K562 (cell line): ENCODE measurements around the gene METTL25B. TPM values are rescaled to one million over a fixed set of nuclear protein-coding genes. Genes with fewer than 3 reads are reported as not detected.

ENCODE experiments used
- CREB3 ChIP-seq: fragments of 450-650 bp; conservative IDR thresholded peaks from 2 replicates; pipeline ENCODE4 v1.6.1; 2016; ENCODE audit warnings: missing genetic modification characterization, low read depth, mild to moderate bottlenecking, missing compliant biosample characterization, moderate library complexity
- E2F1 ChIP-seq: sonication (generic); formaldehyde crosslinking; IDR thresholded peaks from 2 replicates; pipeline ENCODE4 v1.8.1; 2023; ENCODE audit warnings: mild to moderate bottlenecking, missing genetic modification reagents, moderate library complexity
- E4F1 ChIP-seq: fragments of 250-450 bp; sonication (Bioruptor Pico); IDR thresholded peaks from 2 replicates; pipeline ENCODE4 v1.5.0; 2021; ENCODE audit warnings: mild to moderate bottlenecking, borderline replicate concordance
- FOSL1 ChIP-seq: fragments of 200-800 bp; sonication (Bioruptor generic); conservative IDR thresholded peaks from 2 replicates; pipeline ENCODE4 v1.6.1; 2016; ENCODE audit warnings: missing genetic modification characterization, missing compliant biosample characterization
- HNRNPUL1 ChIP-seq: fragments of 200-400 bp; formaldehyde crosslinking; IDR thresholded peaks from 2 replicates; pipeline ENCODE4 v1.6.1; 2017; ENCODE audit warnings: low read length
- JUNB ChIP-seq: fragments of 450-650 bp; formaldehyde crosslinking; conservative IDR thresholded peaks from 2 replicates; pipeline ENCODE4 v1.4.0; 2020; ENCODE audit warnings: mild to moderate bottlenecking
- KLF10 ChIP-seq: fragments of 250-450 bp; sonication (Bioruptor Pico); IDR thresholded peaks from 2 replicates; pipeline ENCODE4 v1.6.1; 2021; ENCODE audit warnings: matching md5 sums
- KLF6 ChIP-seq: fragments of 250-450 bp; sonication (Bioruptor Pico); IDR thresholded peaks from 2 replicates; pipeline ENCODE4 v1.4.0; 2020; ENCODE audit warnings: mild to moderate bottlenecking, moderate library complexity, borderline replicate concordance
- MAFK ChIP-seq: IDR thresholded peaks from 2 replicates; pipeline ENCODE4 v1.6.1; 2011; ENCODE audit warnings: low read length, improper control_type of control experiment
- MEF2D ChIP-seq: conservative IDR thresholded peaks from 2 replicates; pipeline ENCODE4 v1.6.1; 2016; ENCODE audit warnings: low read depth, missing genetic modification characterization, missing compliant biosample characterization
- NFXL1 ChIP-seq: fragments of 450-650 bp; formaldehyde crosslinking; IDR thresholded peaks from 2 replicates; pipeline ENCODE4 v1.4.0; 2021; ENCODE audit warnings: mild to moderate bottlenecking
- NR3C1 ChIP-seq: sonication (generic); formaldehyde crosslinking; IDR thresholded peaks from 2 replicates; pipeline ENCODE4 v1.8.1; 2022; ENCODE audit warnings: missing genetic modification reagents
- PHF20 ChIP-seq: fragments of 450-650 bp; IDR thresholded peaks from 2 replicates; pipeline ENCODE4 v1.6.1; 2018; ENCODE audit not compliant: partially characterized antibody
- PHF8 ChIP-seq: fragments of 200-600 bp; sonication (generic); IDR thresholded peaks from 2 replicates; pipeline ENCODE4 v1.6.1; 2012; ENCODE audit warnings: mixed run types, mild to moderate bottlenecking, inconsistent platforms, low read length, moderate library complexity, borderline replicate concordance
- POLR2AphosphoS5 ChIP-seq: IDR thresholded peaks from 2 replicates; pipeline ENCODE4 v1.6.1; 2011; ENCODE audit warnings: mild to moderate bottlenecking, low read depth, low read length, moderate library complexity; ENCODE audit not compliant: control insufficient read depth, insufficient read depth
- RB1 ChIP-seq: fragments of 450-650 bp; IDR thresholded peaks from 2 replicates; pipeline ENCODE4 v1.6.1; 2017; ENCODE audit warnings: low read depth, mild to moderate bottlenecking
- SLC30A9 ChIP-seq: fragments of 250-450 bp; sonication (Bioruptor Pico); IDR thresholded peaks from 2 replicates; pipeline ENCODE4 v1.8.0; 2022; ENCODE audit warnings: mild to moderate bottlenecking, moderate library complexity
- USF1 ChIP-seq: sonication (generic); formaldehyde crosslinking; IDR thresholded peaks from 2 replicates; pipeline ENCODE4 v1.9.0; 2022; ENCODE audit warnings: mild to moderate bottlenecking, missing genetic modification reagents
- ZNF445 ChIP-seq: fragments of 250-450 bp; sonication (Bioruptor Pico); IDR thresholded peaks from 2 replicates; pipeline ENCODE4 v1.4.0; 2020; ENCODE audit warnings: low read depth, mild to moderate bottlenecking, moderate library complexity
- ZNF583 ChIP-seq: fragments of 250-450 bp; sonication (Bioruptor Pico); IDR thresholded peaks from 2 replicates; pipeline ENCODE4 v1.4.0; 2020
- ZNF830 ChIP-seq: fragments of 250-450 bp; sonication (Bioruptor Pico); IDR thresholded peaks from 2 replicates; pipeline ENCODE4 v1.5.0; 2021; ENCODE audit warnings: mild to moderate bottlenecking
- polyA plus RNA-seq, 8 experiments: library from polyadenylated mRNA; depleted of rRNA in 4 of 8; stranded (reverse) in 5 of 8; unstranded in 3 of 8; fragments of >200 nt; fragmentation: Nextera tagmentation in 2 of 8; fragmentation: Illumina TruSeq in 1 of 8; extraction: Ambion mirVana in 2 of 8; extraction: Trizol in 1 of 8; gene quantifications; 2 replicates each; pipeline versions ENCODE4 v1.2.1 to v1.2.3, GENCODE V29; 2011 to 2014; ENCODE audit warnings: inconsistent platforms in 1 of 8, missing spikeins in 1 of 8
- total RNA-seq, 7 experiments: library from RNA; depleted of rRNA in 6 of 7; stranded (reverse); fragments of >200 nt in 6 of 7; fragmentation: Illumina TruSeq in 2 of 7; extraction: Trizol in 2 of 7; gene quantifications; 2 replicates each; pipeline versions ENCODE4 v1.2.1 to v1.2.3, GENCODE V29; 2011 to 2021; ENCODE audit warnings: low replicate concordance in 1 of 7

The METTL25B gene
- total and polyA plus RNA-seq, 9 of the 15 experiments (the other 6 are each of a cell fraction or from before 2014, with no cell fraction given), result 7.7 to 48.3 (median 33.1) TPM

GRCh38 chr1:156751757-156752481, 23.6 kb downstream of the METTL25B start (continued):
- TF ChIP-seq E2F1 (peak; percentile 83; the same call in 1 of the 2 replicates), ZNF830 (CRISPR knock-in tag) (0 out of 2 replicates have a peak, but pooled peaks have one; percentile 65), KLF10 (CRISPR knock-in tag) (no peak), E4F1 (no peak), PHF8 (peak; percentile 48; the same call in 1 of the 2 replicates), ZNF583 (CRISPR knock-in tag) (no peak), HNRNPUL1 (no peak), POLR2AphosphoS5 (peak; percentile 42; the same call in 1 of the 2 replicates), SLC30A9 (no peak), PHF20 (no peak), USF1 (peak; percentile 74), RB1 (peak; percentile 85), FOSL1 (tag) (peak; percentile 48; the same call in 1 of the 2 replicates), KLF6 (CRISPR knock-in tag) (0 out of 2 replicates have a peak, but pooled peaks have one; percentile 10), ZNF445 (no peak), NFXL1 (CRISPR knock-in tag) (no peak), JUNB (CRISPR knock-in tag) (no peak), MAFK (no peak), MEF2D (no peak), CREB3 (tag) (no peak), NR3C1 (CRISPR knock-in tag) (no peak)
